ENCODE data around the gene PPM1D.

PPM1D gene

GRCh38 chr17:60676758-60677307, 76.8 kb downstream of the PPM1D start:
- DNase-seq = no peak

- DNase-seq = peak; percentile 97
These were observed 77.5 kb downstream of the PPM1D start, which contains the start of gene BCAS3 for GRCh38 chr17:60677308-60678117. Gene BCAS3 (plus strand): TSS chr17:60677851.

- DNase-seq = no peak
These were observed 78.1 kb downstream of the PPM1D start for GRCh38 chr17:60678118-60678444.

DNA sequence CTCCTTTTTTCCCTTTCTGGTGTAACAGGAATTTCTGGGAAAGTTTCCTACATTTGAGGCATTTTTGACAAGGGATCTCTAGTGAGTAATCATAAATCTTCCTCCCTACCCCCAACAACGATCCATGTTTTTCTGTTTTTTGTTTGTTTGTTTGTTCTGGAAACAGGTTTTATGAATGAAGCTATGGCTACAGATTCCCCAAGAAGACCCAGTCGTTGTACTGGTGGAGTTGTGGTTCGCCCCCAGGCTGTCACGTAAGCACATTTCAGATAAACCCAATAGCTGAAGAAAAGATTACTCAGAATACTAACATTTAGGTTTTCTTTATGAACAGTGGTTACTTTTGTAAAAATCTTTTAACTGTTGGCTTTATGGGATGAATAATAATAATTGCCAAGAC, 79.3 kb downstream of the PPM1D start:
- no peak for DNase-seq

DNA sequence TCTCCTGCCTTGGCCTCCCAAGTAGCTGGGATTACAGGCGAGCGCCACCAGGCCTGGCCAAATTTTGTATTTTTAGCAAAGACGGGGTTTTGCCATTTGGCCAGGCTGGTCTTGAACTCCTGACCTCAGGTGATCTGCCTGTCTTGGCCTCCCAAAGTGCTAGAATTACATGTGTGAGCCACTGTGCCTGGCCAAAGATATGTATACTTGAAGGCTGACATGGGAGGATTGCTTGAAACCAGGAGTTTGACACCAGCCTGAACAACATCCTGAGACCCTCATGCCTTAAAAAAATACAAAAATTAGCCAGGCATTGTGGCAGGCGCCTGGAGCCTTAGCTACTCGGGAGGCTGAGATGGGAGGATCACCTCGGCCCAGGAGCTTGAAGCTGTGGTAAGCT, 80.8 kb downstream of the PPM1D start:
- DNase-seq = no peak

- DNase-seq = no peak
These were observed 85.4 kb downstream of the PPM1D start for GRCh38 chr17:60685437-60685836.

GRCh38 chr17:60695960-60696359, 96.0 kb downstream of the PPM1D start:
- DNase-seq = no peak

GRCh38 chr17:60699090-60699489, 99.1 kb downstream of the PPM1D start:
- no peak for DNase-seq

DNA sequence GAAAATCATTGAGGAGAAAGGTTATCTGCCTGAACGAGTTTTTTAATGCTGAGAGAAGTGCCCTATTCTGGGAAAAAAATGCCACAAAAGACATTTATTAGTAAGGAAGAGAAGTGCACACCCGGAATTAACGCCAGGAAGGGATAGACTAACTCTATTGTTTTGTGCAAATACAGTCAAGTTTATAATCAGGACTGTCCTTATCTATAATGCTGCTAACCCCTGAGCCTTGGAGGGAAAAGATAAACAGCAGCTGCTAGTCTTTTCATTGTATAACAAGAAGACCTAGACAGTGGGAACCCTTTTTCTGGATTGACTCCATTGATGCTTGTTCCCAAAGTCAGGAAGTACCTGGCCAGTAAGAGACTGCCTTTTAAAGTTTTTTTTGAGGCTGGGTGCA, 104.2 kb downstream of the PPM1D start:
- no peak for DNase-seq

DNA sequence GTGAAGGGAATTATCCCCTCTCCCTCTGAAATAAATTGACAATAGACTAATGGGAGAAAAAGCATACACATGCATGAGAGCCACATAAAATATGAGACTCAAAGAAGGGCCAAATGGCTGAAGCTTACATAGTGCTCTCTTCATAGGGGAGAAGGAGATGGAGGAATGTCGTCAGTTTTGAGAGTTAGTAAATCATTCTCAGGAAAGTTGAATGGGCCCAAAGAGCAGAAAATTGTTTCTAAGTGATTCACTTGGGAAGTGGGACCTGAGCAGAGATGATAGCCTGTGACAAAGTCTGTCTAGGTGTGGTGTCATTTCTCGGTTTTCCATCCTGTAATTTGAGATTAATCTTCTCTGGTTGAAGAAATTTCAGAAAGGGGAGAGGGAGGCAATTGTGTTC, 112.7 kb downstream of the PPM1D start:
- no peak for DNase-seq

DNA sequence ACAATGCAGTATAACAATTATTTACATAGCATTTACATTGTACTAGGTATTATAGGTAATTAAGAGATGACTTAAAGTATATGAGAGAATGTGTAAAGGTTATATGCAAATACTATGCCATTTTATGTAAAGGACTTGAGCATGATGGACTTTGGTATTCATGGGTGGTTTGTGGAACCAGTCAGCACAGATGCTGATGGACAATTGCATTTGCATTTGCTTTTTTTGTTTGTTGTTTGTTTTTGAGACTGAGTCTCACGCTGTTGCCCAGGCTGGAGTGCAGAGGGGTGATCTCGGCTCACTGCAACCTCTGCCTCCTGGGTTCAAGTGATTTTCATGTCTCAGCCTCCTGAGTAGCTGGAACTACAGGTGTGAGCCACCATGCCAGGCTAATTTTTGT, 113.6 kb downstream of the PPM1D start:
- no peak for DNase-seq
